ENCODE results near the gene POLRMT.
"Not testable (repeated sequence)": the region's sequence is repeated elsewhere in the genome, so short reads cannot be mapped to it uniquely, and the experiment has no call there.

Gene POLRMT

DNA sequence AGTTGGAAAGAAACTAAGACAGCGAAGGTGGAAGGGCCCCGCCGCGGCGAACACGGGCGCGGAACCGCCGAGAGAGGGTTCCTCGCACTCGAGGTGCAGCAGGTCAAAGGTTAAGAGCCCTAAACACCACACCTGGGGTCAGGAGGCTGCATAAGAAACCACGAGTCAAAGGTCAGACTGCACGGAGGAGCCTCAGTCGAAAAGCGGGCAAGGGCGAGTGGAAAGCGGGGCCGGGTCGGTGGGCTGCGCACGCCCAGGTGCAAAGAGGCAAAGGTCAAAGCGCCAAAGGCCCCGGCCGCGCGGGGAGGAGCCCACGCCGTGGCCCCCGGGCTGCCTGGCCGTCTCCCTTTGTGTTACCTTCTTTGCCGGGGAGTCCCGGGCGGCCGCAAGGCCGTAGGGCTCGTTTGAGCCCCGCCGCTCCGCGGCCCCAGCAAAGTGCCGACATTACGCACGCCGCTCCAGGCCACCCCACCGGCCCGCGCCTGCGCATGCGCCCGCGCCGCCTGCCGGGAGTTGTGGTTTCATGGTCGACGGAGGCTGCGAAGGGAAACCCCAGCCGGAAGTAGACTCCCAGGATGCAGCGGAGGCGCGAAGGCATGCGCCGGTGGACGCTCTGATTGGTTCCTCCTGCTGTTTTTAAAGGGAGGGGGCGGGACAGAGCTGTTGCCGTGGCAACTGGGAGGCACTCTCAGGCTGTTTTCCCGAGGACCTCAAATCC, at the start of gene POLRMT:
Gene POLRMT (minus strand): TSS at position 470 of the 718 bp plus-strand sequence. CDS start 25 bp downstream, at position 445.
- DNase-seq (ENCODE audit: low spot score) = peak; percentile 100

- no peak for DNase-seq (ENCODE audit: low spot score)
Observed at GRCh38 chr19:682678-683320, 49.5 kb upstream of the POLRMT start.

DNA sequence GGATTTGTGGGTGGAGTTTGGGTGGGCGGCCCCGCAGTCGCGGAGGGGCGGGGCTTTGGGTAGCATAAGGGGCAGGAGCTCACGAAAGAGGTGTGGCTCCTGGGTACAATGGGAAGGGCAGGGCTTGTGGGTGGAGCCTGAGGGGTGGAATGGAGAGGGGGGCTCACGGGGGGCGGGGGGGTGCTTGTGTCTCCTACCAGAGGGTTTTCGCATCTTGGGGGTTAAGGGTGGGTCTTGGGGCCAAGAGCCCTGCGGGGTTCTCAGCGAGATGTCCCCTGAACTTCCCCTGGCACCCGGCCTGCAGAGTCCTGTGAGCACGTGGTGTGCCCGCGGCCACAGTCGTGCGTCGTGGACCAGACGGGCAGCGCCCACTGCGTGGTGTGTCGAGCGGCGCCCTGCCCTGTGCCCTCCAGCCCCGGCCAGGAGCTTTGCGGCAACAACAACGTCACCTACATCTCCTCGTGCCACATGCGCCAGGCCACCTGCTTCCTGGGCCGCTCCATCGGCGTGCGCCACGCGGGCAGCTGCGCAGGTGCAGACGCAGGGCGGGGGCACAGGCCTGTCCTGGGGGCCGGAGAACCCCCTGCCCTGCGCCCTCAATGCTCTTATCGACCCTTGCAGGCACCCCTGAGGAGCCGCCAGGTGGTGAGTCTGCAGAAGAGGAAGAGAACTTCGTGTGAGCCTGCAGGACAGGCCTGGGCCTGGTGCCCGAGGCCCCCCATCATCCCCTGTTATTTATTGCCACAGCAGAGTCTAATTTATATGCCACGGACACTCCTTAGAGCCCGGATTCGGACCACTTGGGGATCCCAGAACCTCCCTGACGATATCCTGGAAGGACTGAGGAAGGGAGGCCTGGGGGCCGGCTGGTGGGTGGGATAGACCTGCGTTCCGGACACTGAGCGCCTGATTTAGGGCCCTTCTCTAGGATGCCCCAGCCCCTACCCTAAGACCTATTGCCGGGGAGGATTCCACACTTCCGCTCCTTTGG, 48.0 kb upstream of the POLRMT start:
- peak; percentile 86 for DNase-seq (ENCODE audit: low spot score)

- DNase-seq (ENCODE audit: low spot score) = peak; percentile 93
Observed at GRCh38 chr19:680287-681028, 47.1 kb upstream of the POLRMT start.

DNA sequence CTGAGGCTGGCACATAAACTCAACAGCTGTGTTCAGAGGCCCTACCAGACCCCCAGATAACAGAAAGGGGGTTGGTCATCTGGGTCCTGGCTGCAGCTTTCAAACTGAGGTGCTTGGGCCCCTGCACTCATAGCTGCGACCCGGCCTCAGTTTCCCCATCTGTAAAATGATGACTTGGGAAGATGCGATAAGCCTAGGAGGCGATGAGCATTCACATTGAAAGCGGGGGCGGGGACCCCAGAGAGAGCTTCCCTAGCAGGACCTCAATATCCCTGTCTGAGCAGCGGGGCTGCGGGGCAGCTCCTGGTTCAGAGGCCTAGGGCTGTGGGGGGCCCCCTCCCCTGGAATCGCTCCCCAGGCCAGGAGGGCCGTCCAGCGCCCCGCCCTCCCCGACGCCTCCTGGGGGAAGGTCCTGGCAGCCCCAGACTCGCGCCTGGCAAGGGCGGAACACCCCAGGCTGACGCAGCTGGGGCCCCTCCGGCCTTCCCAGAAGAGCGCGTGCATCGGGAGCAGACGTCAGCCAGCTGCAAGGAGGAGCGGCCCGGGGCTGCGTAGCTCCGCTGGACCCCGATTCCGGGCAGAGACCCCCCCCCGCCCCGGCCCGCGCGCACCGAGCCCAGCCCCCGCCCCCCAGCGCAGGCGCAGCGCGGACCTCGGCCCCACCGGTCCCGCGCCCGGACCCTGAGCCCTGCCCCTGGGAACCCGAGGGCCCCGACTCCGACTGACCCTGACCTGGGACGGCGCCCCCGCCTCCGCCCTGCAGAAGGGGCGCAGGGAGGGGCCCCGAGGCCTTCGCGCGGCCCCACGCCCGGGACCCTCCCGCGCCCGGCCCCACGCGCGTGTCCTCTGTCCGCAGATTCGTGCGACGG, 46.3 kb upstream of the POLRMT start:
- no peak for DNase-seq (ENCODE audit: low spot score)

- DNase-seq (ENCODE audit: low spot score) = no peak
Observed at GRCh38 chr19:678791-679388, 45.6 kb upstream of the POLRMT start.

- no peak for DNase-seq (ENCODE audit: low spot score)
Observed at GRCh38 chr19:677601-678436, 44.5 kb upstream of the POLRMT start.

GRCh38 chr19:677201-677600, 43.9 kb upstream of the POLRMT start:
- DNase-seq (ENCODE audit: low spot score) = no peak

GRCh38 chr19:676339-677105, 43.2 kb upstream of the POLRMT start, which contains the start of gene FSTL3:
Gene FSTL3 (plus strand): TSS chr19:676392. CDS start chr19:676424, 32 bp downstream.
- no peak for DNase-seq (ENCODE audit: low spot score)

DNA sequence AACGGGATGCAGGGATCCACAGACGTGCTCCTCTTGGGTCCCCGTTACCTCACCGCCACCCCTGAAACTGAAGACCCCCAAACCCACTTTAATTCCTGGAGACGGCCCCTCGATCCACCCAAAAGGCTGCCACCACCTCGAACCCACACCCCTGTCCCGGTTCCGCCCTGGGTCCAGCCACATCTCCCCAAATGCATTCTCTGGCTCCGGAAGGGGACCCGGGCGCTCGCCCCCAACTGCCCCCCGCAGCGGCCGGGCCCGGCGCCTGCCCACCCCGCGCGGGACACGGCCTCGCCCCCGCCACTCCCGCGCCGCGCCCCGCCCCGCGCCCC, 42.6 kb upstream of the POLRMT start:
- no peak for DNase-seq (ENCODE audit: low spot score)

- DNase-seq (ENCODE audit: low spot score) = no peak
Observed at GRCh38 chr19:674282-675151, 41.2 kb upstream of the POLRMT start.

DNA sequence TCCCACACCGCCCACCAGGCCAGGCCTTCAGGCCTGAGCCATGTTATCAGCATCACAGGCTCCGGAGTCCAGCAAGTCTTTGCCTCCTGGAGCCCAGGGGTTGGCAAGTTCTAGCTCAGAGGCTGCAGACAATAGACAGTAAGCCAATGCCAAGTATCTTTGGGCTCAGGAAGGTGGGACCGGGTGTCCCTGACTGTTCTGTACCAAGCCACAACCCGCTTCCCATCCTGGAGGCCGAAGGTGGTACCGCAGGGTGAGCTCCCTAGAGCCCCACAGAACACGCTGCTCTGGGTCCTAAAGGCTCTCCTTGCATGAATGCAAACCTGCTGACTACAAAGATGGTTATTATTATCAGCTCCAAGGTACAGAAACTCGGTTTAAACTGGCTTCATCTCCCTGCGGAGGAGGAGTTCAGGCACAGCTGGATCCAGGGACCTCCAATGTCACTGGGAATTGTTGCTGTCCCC, 37.3 kb upstream of the POLRMT start:
- DNase-seq (ENCODE audit: low spot score) = no peak

DNA sequence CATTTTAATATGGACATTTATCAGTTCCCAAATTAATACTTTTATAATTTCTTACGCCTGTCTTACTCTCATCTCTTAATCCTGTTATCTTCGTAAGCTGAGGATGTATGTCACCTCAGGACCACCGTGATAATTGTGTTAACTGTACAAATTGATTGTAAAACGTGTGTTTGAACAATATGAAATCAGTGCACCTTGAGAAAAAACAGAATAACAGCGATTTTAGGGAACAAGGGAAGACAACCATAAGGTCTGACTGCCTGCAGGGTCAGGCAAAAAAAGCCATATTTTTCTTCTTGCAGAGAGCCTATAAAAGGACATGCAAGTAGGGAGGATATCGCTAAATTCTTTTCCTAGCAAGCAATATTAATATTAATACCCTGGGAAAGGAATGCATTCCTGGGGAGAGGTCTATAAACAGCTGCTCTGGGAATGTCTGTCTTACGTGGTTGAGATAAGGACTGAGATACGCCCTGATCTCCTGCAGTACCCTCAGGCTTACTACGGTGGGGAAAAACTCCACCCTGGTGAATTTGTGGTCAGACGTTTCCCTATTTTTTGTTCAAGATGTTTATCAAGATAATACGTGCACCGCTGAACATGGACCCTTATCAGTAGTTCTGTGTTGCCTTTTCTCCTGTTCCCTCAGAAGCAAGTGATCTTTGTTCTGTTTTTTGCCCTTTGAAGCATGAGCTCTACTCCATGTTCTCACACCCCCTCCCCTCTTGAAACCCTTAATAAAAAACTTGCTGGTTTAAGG, 35.5 kb upstream of the POLRMT start:
- not testable (repeated sequence) for DNase-seq (ENCODE audit: low spot score)

DNA sequence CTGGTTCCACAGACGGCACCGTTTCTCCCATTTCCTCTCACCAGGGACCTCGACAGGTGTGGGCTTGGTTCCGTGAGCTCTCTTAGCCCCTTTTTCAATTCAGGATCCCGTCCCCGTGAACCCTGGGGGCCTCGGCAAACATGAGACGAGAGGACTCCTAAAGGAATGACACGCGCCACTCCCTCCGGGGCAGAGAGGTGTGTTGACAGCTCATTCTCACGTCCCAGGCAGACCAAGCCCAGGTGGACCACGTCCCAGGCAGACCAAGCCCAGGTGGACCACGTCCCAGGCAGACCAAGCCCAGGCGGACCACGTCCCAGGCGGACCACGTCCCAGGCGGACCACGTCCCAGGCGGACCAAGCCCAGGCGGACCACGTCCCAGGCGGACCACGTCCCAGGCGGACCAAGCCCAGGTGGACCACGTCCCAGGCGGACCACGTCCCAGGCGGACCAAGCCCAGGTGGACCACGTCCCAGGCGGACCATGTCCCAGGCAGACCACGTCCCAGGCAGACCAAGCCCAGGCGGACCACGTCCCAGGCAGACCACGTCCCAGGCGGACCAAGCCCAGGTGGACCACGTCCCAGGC, 33.7 kb upstream of the POLRMT start:
- DNase-seq (ENCODE audit: low spot score) = not testable (repeated sequence)

- DNase-seq (ENCODE audit: low spot score) = peak; percentile 94
Observed at GRCh38 chr19:664913-665443, 31.6 kb upstream of the POLRMT start.

- no peak for DNase-seq (ENCODE audit: low spot score)
Observed at GRCh38 chr19:663682-664117, 30.4 kb upstream of the POLRMT start.

Data from HuH-7 (cell line).